ENCODE results near the gene ARMC6.

GRCh38 chr19:19067276-19068072 is 34.1 kb downstream of the ARMC6 start:
- TF ChIP-seq, protein P1, sequence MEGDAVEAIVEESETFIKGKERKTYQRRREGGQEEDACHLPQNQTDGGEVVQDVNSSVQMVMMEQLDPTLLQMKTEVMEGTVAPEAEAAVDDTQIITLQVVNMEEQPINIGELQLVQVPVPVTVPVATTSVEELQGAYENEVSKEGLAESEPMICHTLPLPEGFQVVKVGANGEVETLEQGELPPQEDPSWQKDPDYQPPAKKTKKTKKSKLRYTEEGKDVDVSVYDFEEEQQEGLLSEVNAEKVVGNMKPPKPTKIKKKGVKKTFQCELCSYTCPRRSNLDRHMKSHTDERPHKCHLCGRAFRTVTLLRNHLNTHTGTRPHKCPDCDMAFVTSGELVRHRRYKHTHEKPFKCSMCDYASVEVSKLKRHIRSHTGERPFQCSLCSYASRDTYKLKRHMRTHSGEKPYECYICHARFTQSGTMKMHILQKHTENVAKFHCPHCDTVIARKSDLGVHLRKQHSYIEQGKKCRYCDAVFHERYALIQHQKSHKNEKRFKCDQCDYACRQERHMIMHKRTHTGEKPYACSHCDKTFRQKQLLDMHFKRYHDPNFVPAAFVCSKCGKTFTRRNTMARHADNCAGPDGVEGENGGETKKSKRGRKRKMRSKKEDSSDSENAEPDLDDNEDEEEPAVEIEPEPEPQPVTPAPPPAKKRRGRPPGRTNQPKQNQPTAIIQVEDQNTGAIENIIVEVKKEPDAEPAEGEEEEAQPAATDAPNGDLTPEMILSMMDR (IDR thresholded peaks at IDR 0.05): no peak
- no peak for TF ChIP-seq POLR2A (IDR thresholded peaks at IDR 0.05)
